MM.1S (cell line): ENCODE results near the gene MOSPD3.

Experiments
- DNase-seq: peaks from one replicate; pipeline ENCODE4 v3.0.0-alpha.2; 2015
- H2AFZ ChIP-seq: fragments of 300-600 bp; sonication (generic); 2 replicates; pipeline ENCODE4 v1.6.0; 2016; ENCODE audit warnings: antibody characterized with exemption, low read length
- H3F3A ChIP-seq: fragments of 300-600 bp; sonication (generic); 2 replicates; pipeline ENCODE4 v1.6.1; 2016; ENCODE audit warnings: mild to moderate bottlenecking, antibody characterized with exemption, low read length, moderate library complexity, mixed read lengths; ENCODE audit not compliant: insufficient read depth
- H3K27ac ChIP-seq: fragments of 300-600 bp; sonication (generic); 2 replicates; pipeline ENCODE4 v1.5.1; 2016; ENCODE audit warnings: mild to moderate bottlenecking, low read length
- H3K27me3 ChIP-seq: fragments of 300-600 bp; sonication (generic); replicated peaks from 2 replicates; pipeline ENCODE4 v1.6.0; 2016; ENCODE audit warnings: low read length; ENCODE audit not compliant: insufficient read depth
- H3K36me3 ChIP-seq: fragments of 300-600 bp; sonication (generic); replicated peaks from 2 replicates; pipeline ENCODE4 v1.6.1; 2016; ENCODE audit warnings: mild to moderate bottlenecking, low read length, mixed read lengths; ENCODE audit not compliant: insufficient read depth
- H3K4me1 ChIP-seq: fragments of 300-600 bp; sonication (generic); 2 replicates; pipeline ENCODE4 v1.6.1; 2016; ENCODE audit warnings: low read length, mixed read lengths
- H3K4me2 ChIP-seq: fragments of 300-600 bp; sonication (generic); 2 replicates; pipeline ENCODE4 v1.6.0; 2016; ENCODE audit warnings: low read depth, low read length
- H3K4me3 ChIP-seq: fragments of 300-600 bp; sonication (generic); 2 replicates; pipeline ENCODE4 v1.5.1; 2016; ENCODE audit warnings: low read length, mixed read lengths
- H3K79me2 ChIP-seq: fragments of 300-600 bp; sonication (generic); 2 replicates; pipeline ENCODE4 v1.6.1; 2016; ENCODE audit warnings: mixed run types, low read length, mixed read lengths
- H3K9ac ChIP-seq: fragments of 300-600 bp; sonication (generic); 2 replicates; pipeline ENCODE4 v1.6.1; 2016; ENCODE audit warnings: low read length, mixed read lengths
- H3K9me2 ChIP-seq: fragments of 300-600 bp; sonication (generic); replicated peaks from 2 replicates; pipeline ENCODE4 v1.6.1; 2016; ENCODE audit warnings: mild to moderate bottlenecking, low read length, mixed read lengths; ENCODE audit not compliant: insufficient read depth
- H3K9me3 ChIP-seq: fragments of 300-600 bp; sonication (generic); replicated peaks from 2 replicates; pipeline ENCODE4 v1.6.1; 2016; ENCODE audit warnings: mild to moderate bottlenecking, low read length, mixed read lengths; ENCODE audit not compliant: insufficient read depth
- H4K20me1 ChIP-seq: fragments of 300-600 bp; sonication (generic); 2 replicates; pipeline ENCODE4 v1.6.1; 2016; ENCODE audit warnings: mild to moderate bottlenecking, low read length, moderate library complexity, mixed read lengths; ENCODE audit not compliant: insufficient read depth
- CTCF ChIP-seq: fragments of 300-600 bp; sonication (generic); IDR thresholded peaks from 2 replicates; pipeline ENCODE4 v1.5.1; 2016; ENCODE audit warnings: antibody characterized with exemption, low read length, mixed read lengths
- EZH2 ChIP-seq: fragments of 300-600 bp; sonication (generic); optimal IDR thresholded peaks from 2 replicates; pipeline ENCODE3; 2017; ENCODE audit warnings: low read depth, mild to moderate bottlenecking, antibody characterized with exemption, low read length, mixed read lengths
- EZH2phosphoT487 ChIP-seq: fragments of 300-600 bp; sonication (generic); IDR thresholded peaks from 2 replicates; pipeline ENCODE4 v1.6.1; 2018; ENCODE audit warnings: antibody characterized with exemption, low read length

Gene MOSPD3

GRCh38 chr7:100589341-100589947 lies 22.9 kb upstream of the MOSPD3 start:
- 0 out of 2 replicates have a peak, but pooled peaks cover 3% of the 10 kb centered on the region for H3K4me1 ChIP-seq
- no peak overlapping the region for H2AFZ ChIP-seq
- H3F3A ChIP-seq: 0 out of 2 replicates have a peak, but pooled peaks cover 11% of the 10 kb centered on the region
- H3K9ac ChIP-seq: no peak overlapping the region
- no peaks in the 10 kb centered on the region for H3K36me3 ChIP-seq
- peaks cover 59% of the 10 kb centered on the region for H3K27me3 ChIP-seq
- no peak for TF ChIP-seq EZH2
- TF ChIP-seq EZH2phosphoT487: no peak
- no peak for TF ChIP-seq CTCF
- H3K9me3 ChIP-seq: no peaks in the 10 kb centered on the region
- no peaks in the 10 kb centered on the region for H3K9me2 ChIP-seq
- H3K79me2 ChIP-seq: peaks cover 12% of the 10 kb centered on the region
- no peak overlapping the region for H3K27ac ChIP-seq
- H3K4me3 ChIP-seq: no peak overlapping the region
- no peak for DNase-seq
- H4K20me1 ChIP-seq: no peaks in the 10 kb centered on the region
- no peak overlapping the region for H3K4me2 ChIP-seq

DNA sequence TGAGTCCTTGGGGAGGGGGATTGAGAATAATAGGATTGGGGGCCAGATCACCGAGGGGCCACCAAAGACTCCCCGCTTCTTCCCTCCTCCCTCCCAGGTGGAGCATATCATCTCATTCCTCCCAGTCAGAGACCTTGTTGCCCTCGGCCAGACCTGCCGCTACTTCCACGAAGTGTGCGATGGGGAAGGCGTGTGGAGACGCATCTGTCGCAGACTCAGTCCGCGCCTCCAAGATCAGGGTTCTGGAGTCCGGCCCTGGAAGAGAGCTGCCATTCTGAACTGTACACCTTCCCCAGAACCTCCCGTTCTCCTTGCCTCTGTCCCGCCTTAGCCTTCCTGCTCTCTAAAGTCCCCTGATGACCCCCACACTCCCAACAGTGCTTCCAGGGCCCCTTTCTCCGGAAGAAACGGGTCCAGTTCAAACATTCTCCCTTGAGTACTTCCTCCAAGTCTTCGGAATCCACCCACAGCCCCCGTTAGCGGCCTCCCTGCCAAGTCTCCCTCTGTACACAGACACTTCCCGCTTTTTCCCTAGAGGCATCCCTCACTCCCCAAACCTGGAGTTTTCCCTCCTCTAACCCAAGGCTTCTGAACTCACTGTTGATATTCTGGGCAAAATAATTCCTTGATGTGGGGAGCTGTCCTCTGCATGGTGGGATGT lies 22.1 kb upstream of the MOSPD3 start:
- H3K4me3 ChIP-seq: no peak overlapping the region

GRCh38 chr7:100591596-100591995 lies 20.7 kb upstream of the MOSPD3 start:
- no peaks in the 10 kb centered on the region for H3K9me2 ChIP-seq
- peaks cover 80% of the 10 kb centered on the region for H3K27me3 ChIP-seq
- H3K9ac ChIP-seq: no peak overlapping the region
- no peaks in the 10 kb centered on the region for H3K79me2 ChIP-seq
- H3K27ac ChIP-seq: no peak overlapping the region
- H3K4me2 ChIP-seq: no peak overlapping the region
- H2AFZ ChIP-seq: no peak overlapping the region
- no peaks in the 10 kb centered on the region for H3K4me1 ChIP-seq
- H3K4me3 ChIP-seq: no peak overlapping the region
- TF ChIP-seq EZH2 (no peak), EZH2phosphoT487 (no peak), CTCF (no peak)
- H3F3A ChIP-seq: no peaks in the 10 kb centered on the region
- no peaks in the 10 kb centered on the region for H3K36me3 ChIP-seq
- no peaks in the 10 kb centered on the region for H3K9me3 ChIP-seq
- no peaks in the 10 kb centered on the region for H4K20me1 ChIP-seq
- no peak for DNase-seq

More for the DNA sequence above, 22.1 kb upstream of the MOSPD3 start:
- Histone ChIP-seq H3K9me3 (no peaks in the 10 kb centered on the region), H3K4me2 (no peak overlapping the region), H3K36me3 (no peaks in the 10 kb centered on the region), H4K20me1 (no peaks in the 10 kb centered on the region), H3F3A (0 out of 2 replicates have a peak, but pooled peaks cover 5% of the 10 kb centered on the region), H2AFZ (no peak overlapping the region), H3K79me2 (peaks cover 4% of the 10 kb centered on the region), H3K27me3 (peaks cover 66% of the 10 kb centered on the region), H3K27ac (no peak overlapping the region), H3K4me1 (no peaks in the 10 kb centered on the region), H3K9me2 (no peaks in the 10 kb centered on the region), H3K9ac (no peak overlapping the region)
- TF ChIP-seq EZH2phosphoT487 (no peak), EZH2 (no peak), CTCF (no peak)
- no peak for DNase-seq
